ENCODE data around the gene CAB39.

DNA sequence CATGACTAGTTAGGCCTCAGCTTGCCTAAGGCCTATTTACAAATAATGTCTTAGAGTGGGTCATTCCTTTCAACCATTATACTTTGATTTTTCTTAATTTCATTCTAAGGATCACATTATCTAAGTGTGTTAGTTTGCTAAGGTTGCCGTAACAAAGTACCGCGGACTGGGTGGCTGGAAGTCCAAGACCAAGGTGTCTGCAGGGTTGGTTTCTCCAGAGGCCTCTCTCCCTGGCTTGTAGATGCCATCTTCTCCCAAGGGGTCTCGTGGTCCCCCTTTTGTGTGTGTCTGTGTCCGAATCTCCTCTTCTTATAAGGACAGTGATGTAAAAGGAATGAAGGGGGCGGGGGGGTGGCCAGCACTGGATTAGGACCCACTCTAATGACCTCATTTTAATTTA, 133.7 kb downstream of the CAB39 start:
- TF ChIP-seq, protein P1, sequence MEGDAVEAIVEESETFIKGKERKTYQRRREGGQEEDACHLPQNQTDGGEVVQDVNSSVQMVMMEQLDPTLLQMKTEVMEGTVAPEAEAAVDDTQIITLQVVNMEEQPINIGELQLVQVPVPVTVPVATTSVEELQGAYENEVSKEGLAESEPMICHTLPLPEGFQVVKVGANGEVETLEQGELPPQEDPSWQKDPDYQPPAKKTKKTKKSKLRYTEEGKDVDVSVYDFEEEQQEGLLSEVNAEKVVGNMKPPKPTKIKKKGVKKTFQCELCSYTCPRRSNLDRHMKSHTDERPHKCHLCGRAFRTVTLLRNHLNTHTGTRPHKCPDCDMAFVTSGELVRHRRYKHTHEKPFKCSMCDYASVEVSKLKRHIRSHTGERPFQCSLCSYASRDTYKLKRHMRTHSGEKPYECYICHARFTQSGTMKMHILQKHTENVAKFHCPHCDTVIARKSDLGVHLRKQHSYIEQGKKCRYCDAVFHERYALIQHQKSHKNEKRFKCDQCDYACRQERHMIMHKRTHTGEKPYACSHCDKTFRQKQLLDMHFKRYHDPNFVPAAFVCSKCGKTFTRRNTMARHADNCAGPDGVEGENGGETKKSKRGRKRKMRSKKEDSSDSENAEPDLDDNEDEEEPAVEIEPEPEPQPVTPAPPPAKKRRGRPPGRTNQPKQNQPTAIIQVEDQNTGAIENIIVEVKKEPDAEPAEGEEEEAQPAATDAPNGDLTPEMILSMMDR (conservative IDR thresholded peaks at IDR 0.05 in 1 of 2, IDR thresholded peaks at IDR 0.05 in 1 of 2; ENCODE audit: low read depth in 1 of 2, low read length in 2 of 2): no peak
- TF ChIP-seq EZH2 (IDR thresholded peaks at IDR 0.05; ENCODE audit: low read length, missing control alignments): no peak

All from fibroblast of lung (primary cell).